T-helper 17 cell (primary cell): ENCODE measurements around the gene AASDH. TPM values are rescaled to one million over a fixed set of nuclear protein-coding genes. Genes with fewer than 3 reads are reported as not detected.

Experiments
- ATAC-seq: fragments of 150-1000 bp; cut with Tn5 transposase; 2 replicates; pipeline ENCODE4 v1.10.0; 2021; ENCODE audit warnings: mild to moderate bottlenecking, moderate library complexity
- DNase-seq, 3 donors: peaks; one replicate each; pipeline versions ENCODE4 v3.0.0 to v3.0.0-alpha.2; 2020 to 2021
- H3K9me3 ChIP-seq: one replicate; pipeline ENCODE4 v1.7.0; 2013; ENCODE audit warnings: low read length, mild to moderate bottlenecking; ENCODE audit not compliant: control insufficient read depth, poor library complexity, severe bottlenecking
- H3K27ac Mint-ChIP-seq: one replicate; pipeline ENCODE4 v1.8.0; 2022; ENCODE audit warnings: mild to moderate bottlenecking, moderate library complexity, mixed read lengths
- H3K27me3 Mint-ChIP-seq: one replicate; pipeline ENCODE4 v1.8.0; 2022; ENCODE audit warnings: mixed read lengths
- H3K36me3 Mint-ChIP-seq: one replicate; pipeline ENCODE4 v1.8.0; 2022; ENCODE audit warnings: low read depth, mixed read lengths
- H3K4me1 Mint-ChIP-seq: one replicate; pipeline ENCODE4 v1.8.0; 2022; ENCODE audit warnings: mild to moderate bottlenecking, mixed read lengths
- H3K4me3 Mint-ChIP-seq: one replicate; pipeline ENCODE4 v1.8.0; 2022; ENCODE audit warnings: mild to moderate bottlenecking, moderate library complexity, mixed read lengths
- total RNA-seq, 4 donors: library from RNA in 2 of 4; stranded (reverse) in 2 of 4; gene quantifications; one replicate each; pipeline ENCODE4 v1.2.3 and lab custom pipeline; 2022 to 2026

The AASDH gene
- total RNA-seq, 2 donors from 2014 or later = 9.0 to 12.9 TPM

DNA sequence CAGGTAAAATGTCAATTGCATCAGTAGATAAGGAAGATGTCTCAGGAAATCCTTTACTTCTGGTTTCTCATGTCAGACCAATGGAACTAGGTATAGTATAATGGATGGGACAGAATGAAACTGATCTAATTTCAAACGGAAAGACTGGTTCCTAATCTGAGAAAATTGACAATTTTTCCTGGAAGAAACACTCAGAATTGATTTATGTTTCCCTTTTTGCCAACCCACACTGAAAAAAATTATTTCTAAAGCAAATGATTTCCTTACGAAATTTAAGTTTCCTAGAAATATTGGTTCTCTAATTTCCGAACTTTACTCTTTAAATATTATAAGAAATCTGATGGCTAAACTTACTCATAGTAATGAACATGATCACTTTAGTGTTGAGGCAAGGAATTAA, 29.1 kb upstream of the AASDH start:
- peaks cover 11% of the 10 kb centered on the region for H3K4me1 Mint-ChIP-seq
- no peaks in the 10 kb centered on the region for H3K36me3 Mint-ChIP-seq
- no peak overlapping the region for H3K4me3 Mint-ChIP-seq
- ATAC-seq = no peak
- H3K9me3 ChIP-seq = no peaks in the 10 kb centered on the region
- H3K27ac Mint-ChIP-seq = no peak overlapping the region
- no peak for DNase-seq
- H3K27me3 Mint-ChIP-seq = no peaks in the 10 kb centered on the region

DNA sequence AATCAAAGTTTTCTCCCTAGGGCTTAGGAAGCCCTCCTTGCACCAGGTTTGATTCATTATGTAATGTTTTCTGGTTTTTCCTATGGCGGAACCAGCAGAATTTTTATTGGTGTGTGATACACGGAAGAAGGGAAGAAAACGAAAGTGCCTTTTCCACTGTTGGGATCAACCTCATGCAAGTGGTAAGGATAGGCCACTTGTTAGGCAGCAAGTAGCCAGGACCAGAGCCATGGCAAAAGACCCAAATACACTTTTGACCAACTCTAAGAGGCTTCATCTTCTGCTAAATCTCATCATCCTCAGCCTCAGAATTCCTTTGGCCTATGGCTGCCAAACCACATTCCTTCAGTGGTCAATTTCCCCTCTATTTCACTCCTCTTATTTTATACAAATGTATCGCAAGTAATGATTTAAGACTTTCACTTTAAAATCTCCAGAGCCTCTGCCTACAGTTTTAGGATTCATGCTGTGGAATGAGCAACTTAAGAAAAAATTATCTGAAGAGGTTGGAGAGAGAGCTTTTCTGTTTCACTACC, 26.9 kb upstream of the AASDH start:
- Mint-ChIP-seq H3K27me3 (no peaks in the 10 kb centered on the region), H3K4me3 (no peak overlapping the region), H3K27ac (no peak overlapping the region), H3K36me3 (no peaks in the 10 kb centered on the region), H3K4me1 (peaks cover 7% of the 10 kb centered on the region)
- H3K9me3 ChIP-seq = no peaks in the 10 kb centered on the region
- DNase-seq (no peak), ATAC-seq (no peak)

DNA sequence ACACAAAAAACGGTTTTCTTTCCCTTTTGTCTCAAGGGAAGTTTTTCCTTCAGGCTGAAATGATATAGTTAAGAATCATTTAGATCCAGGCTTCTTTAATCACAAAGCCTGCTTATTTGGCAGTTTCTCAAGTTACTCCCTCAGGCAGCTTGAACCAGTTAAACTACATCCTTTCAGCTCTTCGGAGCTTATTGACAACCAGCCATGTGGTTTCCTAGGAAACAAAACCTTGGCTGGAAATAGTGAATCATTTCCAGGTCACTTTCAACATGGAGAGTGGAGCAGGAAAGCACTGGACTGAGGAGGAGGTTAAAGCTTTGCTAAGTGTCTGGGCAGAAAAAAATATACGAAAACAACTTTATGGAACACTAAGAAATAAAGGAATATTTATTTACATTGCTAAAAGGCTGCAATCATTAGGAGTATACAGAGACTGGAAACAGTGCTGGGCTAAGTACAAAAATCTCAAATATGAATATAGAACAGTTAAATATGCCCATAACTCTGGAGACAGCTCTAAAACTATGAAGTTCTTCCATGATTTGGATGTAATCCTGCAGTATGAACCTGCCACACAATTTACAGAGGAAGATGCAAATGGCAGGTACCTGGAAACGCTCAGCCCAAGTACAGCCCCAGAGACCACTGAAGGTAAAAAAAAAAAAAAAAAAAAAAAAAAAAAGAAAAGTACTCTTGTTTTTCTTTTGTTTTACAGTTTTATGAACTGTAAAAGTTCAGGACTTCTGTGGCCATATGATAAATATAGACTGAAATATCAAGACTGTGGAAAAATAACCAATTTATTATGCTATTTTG, 23.2 kb upstream of the AASDH start:
- Mint-ChIP-seq H3K4me1 (peaks cover 11% of the 10 kb centered on the region), H3K27ac (peak overlapping the region; percentile 27), H3K36me3 (no peaks in the 10 kb centered on the region), H3K4me3 (no peak overlapping the region), H3K27me3 (no peaks in the 10 kb centered on the region)
- no peaks in the 10 kb centered on the region for H3K9me3 ChIP-seq
- no peak for ATAC-seq
- DNase-seq = no peak

DNA sequence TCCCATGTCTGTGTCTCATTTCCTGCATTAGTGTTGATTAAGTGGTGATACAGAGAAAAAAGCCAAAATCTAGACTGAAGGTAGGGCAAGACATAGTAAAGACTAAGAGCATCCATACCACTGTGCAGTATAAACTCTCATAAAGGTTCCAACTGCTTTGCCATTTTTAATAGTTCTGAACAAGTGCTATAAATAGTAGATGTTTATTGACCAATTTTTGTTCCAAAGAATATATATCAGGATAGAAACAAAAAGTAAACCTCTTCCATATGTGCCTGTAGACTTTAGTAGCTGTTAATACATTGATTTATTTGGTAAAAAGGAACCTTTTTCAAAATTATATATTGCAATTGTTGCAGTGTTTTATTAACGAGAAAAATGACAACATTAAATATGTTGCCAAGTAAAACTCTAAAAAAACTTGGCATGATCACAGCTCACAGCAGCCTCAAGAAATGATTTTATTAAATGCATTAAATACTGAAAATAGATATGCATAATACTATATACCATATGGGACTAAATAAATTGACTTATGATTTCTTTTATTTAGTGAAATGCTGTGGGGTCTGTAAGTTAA, 22.3 kb upstream of the AASDH start:
- H3K27ac Mint-ChIP-seq = no peak overlapping the region
- H3K4me1 Mint-ChIP-seq = peaks cover 11% of the 10 kb centered on the region
- no peak overlapping the region for H3K4me3 Mint-ChIP-seq
- no peaks in the 10 kb centered on the region for H3K9me3 ChIP-seq
- H3K36me3 Mint-ChIP-seq = peaks cover 3% of the 10 kb centered on the region
- H3K27me3 Mint-ChIP-seq = no peaks in the 10 kb centered on the region
- DNase-seq (no peak), ATAC-seq (no peak)

DNA sequence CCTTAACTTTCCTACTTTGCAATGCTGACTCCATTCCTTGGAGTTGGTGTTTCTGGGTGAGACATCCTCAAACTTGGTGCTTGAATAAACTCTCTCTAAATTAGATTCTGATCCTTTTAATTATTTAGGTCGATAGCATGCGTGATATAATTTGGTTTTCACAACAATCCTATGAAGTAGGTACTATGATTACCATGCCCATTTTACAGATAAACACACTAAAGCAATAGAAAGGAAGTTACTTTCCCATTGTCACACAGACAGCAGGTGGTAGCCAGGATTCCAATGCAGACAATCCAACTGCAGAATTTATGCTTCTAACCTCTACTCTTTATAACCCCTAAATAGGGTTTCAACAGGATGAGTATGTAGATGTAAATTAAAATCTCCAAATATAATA, 21.7 kb upstream of the AASDH start:
- H3K27ac Mint-ChIP-seq = no peak overlapping the region
- ATAC-seq (no peak), DNase-seq (no peak)
- no peaks in the 10 kb centered on the region for H3K9me3 ChIP-seq
- H3K4me1 Mint-ChIP-seq = peaks cover 11% of the 10 kb centered on the region
- H3K27me3 Mint-ChIP-seq = no peaks in the 10 kb centered on the region
- peaks cover 3% of the 10 kb centered on the region for H3K36me3 Mint-ChIP-seq
- no peak overlapping the region for H3K4me3 Mint-ChIP-seq

DNA sequence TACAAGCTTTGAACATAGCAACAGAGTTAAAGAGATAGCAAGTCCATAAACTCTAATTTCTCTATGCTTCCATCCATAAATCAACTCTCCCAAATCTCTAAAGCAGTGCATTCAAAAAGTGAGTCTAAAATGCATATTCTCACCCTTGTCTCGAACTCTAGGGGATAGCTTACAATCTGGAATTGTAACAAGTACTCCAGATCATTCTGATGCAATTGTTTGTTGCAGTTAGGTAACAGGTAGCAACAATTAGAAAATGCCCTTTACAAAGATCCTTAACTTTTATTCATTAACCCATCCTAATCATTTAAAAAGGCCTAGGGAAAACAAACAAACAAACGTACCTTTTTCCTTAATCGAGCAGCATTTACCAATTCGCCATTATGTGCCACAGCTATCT, 18.9 kb upstream of the AASDH start:
- DNase-seq (no peak), ATAC-seq (no peak)
- Mint-ChIP-seq H3K27ac (no peak overlapping the region), H3K27me3 (no peaks in the 10 kb centered on the region), H3K4me1 (peaks cover 5% of the 10 kb centered on the region), H3K4me3 (no peak overlapping the region), H3K36me3 (peaks cover 3% of the 10 kb centered on the region)
- H3K9me3 ChIP-seq = no peaks in the 10 kb centered on the region

DNA sequence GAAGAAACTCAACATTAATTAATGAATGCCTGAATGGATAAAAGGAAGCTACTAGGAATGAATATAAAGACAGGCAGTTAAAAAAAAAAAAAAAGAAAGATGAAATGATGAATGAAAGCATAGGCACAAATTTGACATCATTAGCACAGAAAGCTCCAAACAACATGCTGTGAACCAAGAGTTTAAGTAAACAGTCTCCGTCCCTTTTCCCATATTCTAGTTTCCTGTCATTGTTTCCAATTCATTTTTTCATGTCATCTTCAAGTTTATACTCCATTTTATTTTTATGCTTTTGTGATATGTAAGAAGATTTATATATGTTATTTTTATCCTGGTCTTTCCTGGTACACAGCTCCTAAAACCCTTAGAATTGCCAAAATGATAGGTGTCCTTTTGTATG, 17.7 kb upstream of the AASDH start:
- H3K36me3 Mint-ChIP-seq = peaks cover 3% of the 10 kb centered on the region
- DNase-seq = no peak
- H3K27me3 Mint-ChIP-seq = no peaks in the 10 kb centered on the region

DNA sequence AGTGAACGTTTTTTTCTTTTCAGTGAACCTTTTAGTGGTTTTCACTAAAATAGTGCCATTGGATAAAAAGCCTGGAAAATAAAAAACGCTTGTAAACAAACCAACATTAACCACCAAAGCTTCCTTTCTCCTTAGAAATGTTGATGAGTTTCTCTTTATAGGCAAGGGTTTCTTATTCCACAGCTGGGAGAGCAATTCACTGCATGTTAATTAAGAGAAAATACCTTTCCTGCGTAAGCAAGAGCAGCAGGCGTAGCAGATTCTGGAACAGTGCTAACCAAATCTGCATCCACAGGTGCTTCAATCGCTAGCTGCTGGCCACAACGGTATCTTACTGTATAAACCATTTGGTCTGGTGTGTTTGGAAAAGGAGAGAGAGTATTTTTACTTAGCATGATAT, 13.3 kb upstream of the AASDH start:
- Mint-ChIP-seq H3K4me3 (no peak overlapping the region), H3K27me3 (no peaks in the 10 kb centered on the region), H3K27ac (no peak overlapping the region), H3K36me3 (peaks cover 3% of the 10 kb centered on the region), H3K4me1 (no peaks in the 10 kb centered on the region)
- ATAC-seq = no peak
- no peak for DNase-seq
- H3K9me3 ChIP-seq = no peaks in the 10 kb centered on the region

More for the DNA sequence above, 17.7 kb upstream of the AASDH start:
- Mint-ChIP-seq H3K27ac (no peak overlapping the region), H3K4me3 (no peak overlapping the region), H3K4me1 (peaks cover 3% of the 10 kb centered on the region)
- no peaks in the 10 kb centered on the region for H3K9me3 ChIP-seq
- ATAC-seq = no peak

DNA sequence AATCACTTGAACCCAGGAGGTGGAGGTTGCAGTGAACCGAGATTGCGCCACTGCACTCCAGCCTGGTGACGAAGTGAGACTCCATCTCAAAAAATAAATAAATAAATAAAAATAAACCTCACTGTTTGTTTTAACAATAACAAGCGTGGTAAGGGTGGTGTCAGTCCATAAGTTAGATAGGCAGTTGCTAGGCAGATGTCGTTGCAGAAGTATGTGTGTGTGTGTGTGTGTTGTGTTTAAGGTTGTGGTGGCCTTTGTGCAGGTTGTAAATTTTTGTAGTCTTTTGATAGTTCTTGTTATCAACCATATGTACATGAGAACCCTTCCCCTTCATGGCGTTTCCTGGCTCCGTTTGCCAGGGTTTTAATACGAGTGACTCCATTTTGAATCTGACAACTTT, 4.0 kb upstream of the AASDH start:
- Mint-ChIP-seq H3K27me3 (no peaks in the 10 kb centered on the region), H3K4me3 (no peak overlapping the region), H3K4me1 (peaks cover 33% of the 10 kb centered on the region), H3K27ac (no peak overlapping the region), H3K36me3 (no peaks in the 10 kb centered on the region)
- ATAC-seq (no peak), DNase-seq (no peak)
- no peaks in the 10 kb centered on the region for H3K9me3 ChIP-seq

DNA sequence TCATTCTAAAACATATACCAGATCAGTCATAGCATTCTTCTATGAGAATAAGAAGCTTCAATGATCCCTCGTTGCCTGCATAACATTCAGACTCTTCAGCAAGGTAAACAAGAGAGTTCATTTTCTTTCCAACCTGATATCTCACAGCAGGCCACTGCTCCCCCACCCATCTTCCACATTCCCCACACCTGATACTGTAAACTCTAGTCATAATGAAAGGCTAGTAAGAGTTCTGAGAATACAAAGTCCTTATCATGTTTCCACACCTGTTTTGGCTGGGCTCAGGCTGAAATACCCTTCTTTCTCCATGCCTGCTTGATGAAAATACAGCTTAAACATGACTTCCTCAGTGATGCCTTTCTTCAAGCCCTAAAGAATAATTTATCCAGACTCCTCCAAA, 2.3 kb upstream of the AASDH start:
- Mint-ChIP-seq H3K27me3 (no peaks in the 10 kb centered on the region), H3K4me3 (no peak overlapping the region), H3K4me1 (peaks cover 33% of the 10 kb centered on the region), H3K36me3 (no peaks in the 10 kb centered on the region), H3K27ac (peak overlapping the region; percentile 98)
- H3K9me3 ChIP-seq = no peaks in the 10 kb centered on the region
- no peak for ATAC-seq
- no peak for DNase-seq

DNA sequence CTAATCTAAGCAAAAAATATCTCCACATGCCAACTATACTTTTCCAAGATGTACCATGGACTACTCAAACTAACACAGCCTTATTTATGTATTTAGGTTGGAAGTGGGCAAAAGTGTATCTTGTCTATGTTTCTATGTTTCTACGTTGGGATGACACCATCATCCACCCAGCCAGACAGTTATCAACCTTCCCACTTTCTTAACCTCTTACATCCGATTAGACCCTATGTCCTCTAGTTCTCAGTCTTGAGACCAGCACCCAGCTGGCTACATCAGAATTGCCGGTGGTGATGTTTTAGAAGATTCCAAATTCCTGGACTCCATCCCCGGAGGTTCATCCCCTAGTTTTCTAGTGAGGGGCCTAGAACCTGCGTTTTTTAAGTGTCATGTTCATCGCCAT, 1.0 kb upstream of the AASDH start:
- peak overlapping the region; percentile 98 for H3K27ac Mint-ChIP-seq
- H3K27me3 Mint-ChIP-seq = no peaks in the 10 kb centered on the region
- H3K36me3 Mint-ChIP-seq = no peaks in the 10 kb centered on the region
- no peak for DNase-seq
- peaks cover 35% of the 10 kb centered on the region for H3K4me1 Mint-ChIP-seq
- no peaks in the 10 kb centered on the region for H3K9me3 ChIP-seq
- peak overlapping the region; percentile 95 for H3K4me3 Mint-ChIP-seq
- no peak for ATAC-seq

DNA sequence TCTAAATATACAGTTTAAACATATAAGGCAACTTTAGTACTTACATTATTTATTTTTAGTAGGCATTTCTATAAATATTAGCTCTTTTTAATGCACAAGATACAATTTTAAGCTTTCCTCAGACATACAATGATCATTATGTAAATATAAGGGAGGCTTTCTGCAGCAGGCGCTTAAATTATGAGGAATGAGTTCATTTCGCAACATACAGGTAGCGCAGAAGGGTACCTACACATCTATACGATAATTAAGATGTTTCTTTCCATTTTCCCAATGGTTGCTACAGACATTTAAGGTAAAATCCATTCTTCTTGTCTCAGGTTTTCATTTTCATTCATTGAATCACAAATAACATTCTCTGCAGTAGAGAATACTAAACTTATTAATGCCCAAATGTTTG, 1.2 kb downstream of the AASDH start:
- Mint-ChIP-seq H3K4me1 (peaks cover 32% of the 10 kb centered on the region), H3K4me3 (peak overlapping the region; percentile 95), H3K27ac (peak overlapping the region; percentile 98), H3K27me3 (no peaks in the 10 kb centered on the region), H3K36me3 (no peaks in the 10 kb centered on the region)
- no peak for ATAC-seq
- DNase-seq = no peak
- no peaks in the 10 kb centered on the region for H3K9me3 ChIP-seq

DNA sequence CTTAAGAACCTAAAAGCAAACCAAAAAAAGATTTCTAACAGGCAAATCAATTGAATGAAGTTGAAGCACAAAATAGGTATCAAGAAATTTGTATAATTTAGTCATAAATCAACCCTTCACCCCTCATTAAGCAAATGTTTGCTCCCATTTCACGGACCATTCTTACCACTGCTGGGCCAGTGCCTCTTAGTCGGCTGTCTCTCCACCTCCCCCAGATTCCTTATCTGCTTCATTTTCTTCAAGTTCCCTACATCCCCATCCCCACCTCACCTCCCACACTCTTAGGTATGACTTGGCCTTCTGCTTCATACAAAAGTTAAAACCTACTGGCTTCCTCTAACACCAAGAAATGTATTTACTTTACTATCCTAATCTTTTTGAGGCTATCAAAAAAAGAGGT, 11.8 kb downstream of the AASDH start:
- H3K27ac Mint-ChIP-seq = no peak overlapping the region
- ATAC-seq (no peak), DNase-seq (no peak)
- peaks cover 17% of the 10 kb centered on the region for H3K4me1 Mint-ChIP-seq
- no peak overlapping the region for H3K4me3 Mint-ChIP-seq
- H3K9me3 ChIP-seq = no peaks in the 10 kb centered on the region
- H3K36me3 Mint-ChIP-seq = peaks cover 6% of the 10 kb centered on the region
- no peaks in the 10 kb centered on the region for H3K27me3 Mint-ChIP-seq

DNA sequence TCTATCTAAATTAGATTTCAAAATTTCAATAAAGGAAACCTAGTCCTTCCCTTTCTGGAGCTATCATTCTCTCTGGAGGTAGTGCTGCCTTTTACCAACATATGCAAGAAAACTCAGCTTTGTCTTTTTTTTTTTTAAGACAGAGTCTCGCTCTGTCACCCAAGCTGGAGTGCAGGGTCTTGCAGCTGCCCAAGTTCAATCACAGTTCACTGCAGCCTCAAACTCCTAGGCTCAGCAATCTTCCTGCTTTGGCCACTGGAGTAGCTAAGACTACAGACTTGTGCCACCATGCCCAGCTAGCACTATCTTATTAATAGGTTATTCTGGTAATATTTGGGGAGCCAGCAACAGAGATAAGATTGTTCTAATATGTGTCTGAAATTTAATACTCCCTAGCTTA, 12.3 kb downstream of the AASDH start:
- ATAC-seq (no peak), DNase-seq (no peak)
- H3K9me3 ChIP-seq = no peaks in the 10 kb centered on the region
- Mint-ChIP-seq H3K36me3 (peaks cover 5% of the 10 kb centered on the region), H3K4me3 (no peak overlapping the region), H3K27ac (no peak overlapping the region), H3K27me3 (no peaks in the 10 kb centered on the region), H3K4me1 (peaks cover 16% of the 10 kb centered on the region)
